Measurements from ENCODE around the gene ATP4A.

GRCh38 chr19:35565016-35565856 is 1.8 kb upstream of the ATP4A start:
- TF ChIP-seq CTCF (IDR thresholded peaks at IDR 0.05; ENCODE audit: insufficient read depth, low read depth, low read length) (no peak), EZH2 (IDR thresholded peaks at IDR 0.05; ENCODE audit: insufficient read depth, low read length) (no peak)
